Endothelial cell of umbilical vein (primary cell): ENCODE results near the gene LHFPL2. TPM values are rescaled to one million over a fixed set of nuclear protein-coding genes. Genes with fewer than 3 reads are reported as not detected.

Source experiments
- BruUV-seq: library from RNA; stranded (reverse); fragments of 400-500 nt; replicated peaks from 2 replicates; lab custom pipeline; 2021; lab: Mats Ljungman, UMichigan
- CTCF ChIA-PET: fragments of 300-600, 350-600 bp; sonication (Branson Sonifier 250); formaldehyde crosslinking; loops from one replicate; lab custom pipeline; 2021; ENCODE audit warnings: antibody characterized with exemption, inconsistent platforms; lab: Charles Lee
- POLR2A ChIA-PET: fragments of 300-600, 350-600 bp; sonication (Branson Sonifier 250); formaldehyde crosslinking; loops from one replicate; lab custom pipeline; 2021; ENCODE audit warnings: antibody characterized with exemption, inconsistent platforms; lab: Charles Lee
- DNase-seq: peaks from one replicate; pipeline ENCODE4 v3.0.0-alpha.2; 2011; ENCODE audit warnings: low read depth, low spot score
- FAIRE-seq: peaks from 2 replicates; lab custom pipeline; 2011; peaks lifted over from hg19 to GRCh38; lab: Jason Lieb, UNC
- H2AFZ ChIP-seq: 2 replicates; pipeline ENCODE4 v1.6.0; 2012; ENCODE audit warnings: low read depth, low read length, control low read depth, inconsistent platforms
- H3K27ac ChIP-seq: 2 replicates; pipeline ENCODE4 v1.5.1; 2011; ENCODE audit warnings: low read depth, mild to moderate bottlenecking, control low read depth, low read length, moderate library complexity; ENCODE audit not compliant: insufficient read depth
- H3K27me3 ChIP-seq, 2 experiments: 2 replicates each; pipeline versions ENCODE4 v1.6.0 to v1.6.1; 2011; ENCODE audit warnings: low read length in 2 of 2, mixed read lengths in 1 of 2; ENCODE audit not compliant: control insufficient read depth in 2 of 2, insufficient read depth in 2 of 2
- H3K36me3 ChIP-seq, 2 experiments: 2 replicates in 1 of 2; 3 replicates in 1 of 2; pipeline ENCODE4 v1.5.1; 2011; ENCODE audit warnings: low read length in 2 of 2, mild to moderate bottlenecking in 1 of 2, moderate library complexity in 1 of 2; ENCODE audit not compliant: control insufficient read depth in 2 of 2, insufficient read depth in 2 of 2; ENCODE audit errors: extremely low read depth in 1 of 2
- H3K4me1 ChIP-seq: 3 replicates; pipeline ENCODE4 v1.5.1; 2011; ENCODE audit warnings: mild to moderate bottlenecking, low read length; ENCODE audit not compliant: control insufficient read depth, insufficient read depth; ENCODE audit errors: extremely low read depth
- H3K4me2 ChIP-seq: 2 replicates; pipeline ENCODE4 v1.6.1; 2011; ENCODE audit warnings: low read length, control low read depth, mixed read lengths; ENCODE audit not compliant: insufficient read depth
- H3K4me3 ChIP-seq, 3 experiments: fragments of 200-600 bp in 1 of 3; sonication (generic), shearing (Covaris generic) in 1 of 3; replicated peaks in 1 of 3; 2 replicates each; pipeline ENCODE4 v1.5.1; 2011 to 2016; ENCODE audit warnings: control low read depth in 3 of 3, low read length in 3 of 3, mild to moderate bottlenecking in 2 of 3, inconsistent platforms in 1 of 3, low read depth in 1 of 3, moderate library complexity in 1 of 3; ENCODE audit not compliant: insufficient read depth in 1 of 3
- H3K79me2 ChIP-seq: 2 replicates; pipeline ENCODE4 v1.6.0; 2012; ENCODE audit warnings: low read length, inconsistent platforms; ENCODE audit not compliant: control insufficient read depth, insufficient read depth
- H3K9ac ChIP-seq: replicated peaks from 2 replicates; pipeline ENCODE3; 2011; ENCODE audit warnings: low read length, control low read depth; ENCODE audit not compliant: insufficient read depth; ENCODE audit errors: extremely low read depth
- H3K9me1 ChIP-seq: replicated peaks from 3 replicates; pipeline ENCODE4 v1.6.0; 2011; ENCODE audit warnings: mild to moderate bottlenecking, low read length; ENCODE audit not compliant: control insufficient read depth, insufficient read depth; ENCODE audit errors: extremely low read depth
- H3K9me3 ChIP-seq: replicated peaks from 2 replicates; pipeline ENCODE4 v1.5.1; 2012; ENCODE audit warnings: low read length, inconsistent platforms; ENCODE audit not compliant: control insufficient read depth, insufficient read depth
- H4K20me1 ChIP-seq: replicated peaks from 2 replicates; pipeline ENCODE3; 2011; ENCODE audit warnings: mild to moderate bottlenecking, low read length; ENCODE audit not compliant: control insufficient read depth, insufficient read depth; ENCODE audit errors: extremely low read depth
- FOS ChIP-seq: IDR thresholded peaks from 2 replicates; pipeline ENCODE4 v1.6.1; 2011; ENCODE audit warnings: mild to moderate bottlenecking, low read length, moderate library complexity, borderline replicate concordance; ENCODE audit not compliant: insufficient read depth
- dilution Hi-C: fragments of 300-500 bp; cut with MboI; formaldehyde crosslinking; loops from one replicate; pipeline ENCODE4 v1.15.0; 2019; ENCODE audit warnings: low sequenced_read_pairs; ENCODE audit not compliant: extremely low pct_ligation_motif_present
- intact Hi-C: fragments of 100-400 bp; cut with micrococcal nuclease; formaldehyde crosslinking; loops from one replicate; pipeline ENCODE4 v1.10.0; 2022
- polyA plus RNA-seq, 4 experiments: library from polyadenylated mRNA; depleted of rRNA in 3 of 4; stranded (reverse) in 3 of 4; unstranded in 1 of 4; fragments of >200 nt; gene quantifications; 2 replicates each; pipeline versions ENCODE4 v1.2.1 to v1.2.3, GENCODE V29; 2011 to 2012; ENCODE audit warnings: missing spikeins in 1 of 4
- total RNA-seq: library from RNA; stranded (reverse); gene quantifications from 2 replicates; pipeline ENCODE4 v1.2.3, GENCODE V29; 2021
- TF ChIP-seq, protein P1 (sequence below), 2 donors: IDR thresholded peaks; 1 replicate in 1 of 2; 2 replicates in 1 of 2; pipeline ENCODE4 v1.5.1; 2011; ENCODE audit warnings: low read length in 2 of 2, mild to moderate bottlenecking in 2 of 2, moderate library complexity in 2 of 2, control low read depth in 1 of 2, inconsistent platforms in 1 of 2, low read depth in 1 of 2; ENCODE audit not compliant: insufficient read depth in 1 of 2; ENCODE audit errors: extremely low read depth in 1 of 2

Gene LHFPL2
- total and polyA plus RNA-seq, 2 donors (not counting 3 experiments of a cell fraction or from before 2014, with no cell fraction given), result 9.6 to 36.3 TPM

DNA sequence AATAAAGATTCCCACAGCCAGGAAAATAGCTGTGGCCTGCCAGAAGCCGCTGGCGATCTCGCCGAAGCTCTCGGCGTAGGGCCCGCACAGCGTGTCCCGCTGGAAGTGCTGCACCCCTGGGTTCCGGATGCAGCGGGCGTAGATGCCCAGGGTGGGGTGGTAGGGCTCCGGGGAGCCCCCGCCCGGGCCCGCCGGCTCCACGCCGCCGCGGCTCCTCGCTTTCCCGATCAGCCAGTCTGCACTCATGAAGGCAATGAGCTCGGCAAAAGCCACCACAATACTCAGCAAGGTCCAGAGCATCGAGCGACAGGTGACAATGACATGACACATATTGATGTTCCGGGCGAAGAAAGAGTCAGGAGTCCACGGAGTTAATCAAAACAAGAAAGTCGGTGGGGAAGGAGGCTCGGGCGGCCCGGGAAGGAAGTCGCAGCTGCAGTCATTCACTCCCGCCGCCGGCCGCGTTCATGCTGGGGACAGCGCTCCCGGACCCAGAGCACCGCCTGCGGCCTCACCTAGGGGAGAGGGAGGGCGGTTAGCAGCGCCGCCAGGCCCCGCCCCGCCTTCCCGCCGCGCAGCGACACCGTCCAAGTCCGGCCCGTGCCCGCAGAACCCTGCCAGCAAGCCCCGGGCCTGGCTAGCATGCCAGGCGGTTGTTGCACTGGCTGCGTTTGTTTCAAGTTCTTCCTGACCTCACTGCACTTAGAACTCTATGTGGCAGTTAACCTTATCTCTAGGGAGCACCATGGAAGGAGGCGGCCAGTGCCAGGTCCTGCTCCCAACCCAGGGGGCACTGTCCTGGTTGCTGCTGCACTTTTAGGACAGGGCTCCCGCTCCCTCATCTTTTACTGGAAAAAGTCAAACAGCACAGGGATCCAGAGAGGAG is 138.4 kb downstream of the LHFPL2 start:
- CTCF ChIA-PET, result interaction anchor here (1.0 to 6.4 kb wide), 7 partner anchors 10 to 124 kb away, joined by 3 to 26 read pairs (median 7); no protein-coding TSS in a partner anchor
- no peaks in the 10 kb centered on the region for H3K27me3 ChIP-seq
- intact Hi-C loops, result no loop called here
- H3K4me3 ChIP-seq, result peak overlapping the region in 2 of 3 experiments; percentile 2 to 7
- no peaks in the 10 kb centered on the region for H3K79me2 ChIP-seq
- H3K9me1 ChIP-seq, result no peaks in the 10 kb centered on the region
- H3K4me1 ChIP-seq, result peaks cover 14% of the 10 kb centered on the region
- TF ChIP-seq FOS, result no peak
- TF ChIP-seq, protein P1, sequence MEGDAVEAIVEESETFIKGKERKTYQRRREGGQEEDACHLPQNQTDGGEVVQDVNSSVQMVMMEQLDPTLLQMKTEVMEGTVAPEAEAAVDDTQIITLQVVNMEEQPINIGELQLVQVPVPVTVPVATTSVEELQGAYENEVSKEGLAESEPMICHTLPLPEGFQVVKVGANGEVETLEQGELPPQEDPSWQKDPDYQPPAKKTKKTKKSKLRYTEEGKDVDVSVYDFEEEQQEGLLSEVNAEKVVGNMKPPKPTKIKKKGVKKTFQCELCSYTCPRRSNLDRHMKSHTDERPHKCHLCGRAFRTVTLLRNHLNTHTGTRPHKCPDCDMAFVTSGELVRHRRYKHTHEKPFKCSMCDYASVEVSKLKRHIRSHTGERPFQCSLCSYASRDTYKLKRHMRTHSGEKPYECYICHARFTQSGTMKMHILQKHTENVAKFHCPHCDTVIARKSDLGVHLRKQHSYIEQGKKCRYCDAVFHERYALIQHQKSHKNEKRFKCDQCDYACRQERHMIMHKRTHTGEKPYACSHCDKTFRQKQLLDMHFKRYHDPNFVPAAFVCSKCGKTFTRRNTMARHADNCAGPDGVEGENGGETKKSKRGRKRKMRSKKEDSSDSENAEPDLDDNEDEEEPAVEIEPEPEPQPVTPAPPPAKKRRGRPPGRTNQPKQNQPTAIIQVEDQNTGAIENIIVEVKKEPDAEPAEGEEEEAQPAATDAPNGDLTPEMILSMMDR (IDR thresholded peaks at IDR 0.05; ENCODE audit: extremely low read depth in 1 of 2, insufficient read depth in 1 of 2, low read depth in 1 of 2, low read length in 2 of 2), result peak in 1 of 2 donors; percentile 13
- peak overlapping the region; percentile 29 for H3K9ac ChIP-seq
- DNase-seq, result peak; percentile 60
- H3K36me3 ChIP-seq, result peaks cover 0 to 4% of the 10 kb centered on the region in 2 experiments
- peak; percentile 78 for FAIRE-seq
- H2AFZ ChIP-seq, result peak overlapping the region; percentile 14
- dilution Hi-C loops, result no loop called here
- TSS peak; percentile 8 for BruUV-seq
- H3K9me3 ChIP-seq, result no peaks in the 10 kb centered on the region
- H3K4me2 ChIP-seq, result peak overlapping the region; percentile 45
- no peaks in the 10 kb centered on the region for H4K20me1 ChIP-seq
- no peak overlapping the region for H3K27ac ChIP-seq
- POLR2A ChIA-PET, result no interaction called here
